Measurements from ENCODE around the gene DNAJC5.
A peak's percentile ranks its signal among the peaks of the same experiment; 100 is the strongest.
"Not testable (repeated sequence)": the region's sequence is repeated elsewhere in the genome, so short reads cannot be mapped to it uniquely, and the experiment has no call there.

DNAJC5 gene, protein sequence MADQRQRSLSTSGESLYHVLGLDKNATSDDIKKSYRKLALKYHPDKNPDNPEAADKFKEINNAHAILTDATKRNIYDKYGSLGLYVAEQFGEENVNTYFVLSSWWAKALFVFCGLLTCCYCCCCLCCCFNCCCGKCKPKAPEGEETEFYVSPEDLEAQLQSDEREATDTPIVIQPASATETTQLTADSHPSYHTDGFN

DNA sequence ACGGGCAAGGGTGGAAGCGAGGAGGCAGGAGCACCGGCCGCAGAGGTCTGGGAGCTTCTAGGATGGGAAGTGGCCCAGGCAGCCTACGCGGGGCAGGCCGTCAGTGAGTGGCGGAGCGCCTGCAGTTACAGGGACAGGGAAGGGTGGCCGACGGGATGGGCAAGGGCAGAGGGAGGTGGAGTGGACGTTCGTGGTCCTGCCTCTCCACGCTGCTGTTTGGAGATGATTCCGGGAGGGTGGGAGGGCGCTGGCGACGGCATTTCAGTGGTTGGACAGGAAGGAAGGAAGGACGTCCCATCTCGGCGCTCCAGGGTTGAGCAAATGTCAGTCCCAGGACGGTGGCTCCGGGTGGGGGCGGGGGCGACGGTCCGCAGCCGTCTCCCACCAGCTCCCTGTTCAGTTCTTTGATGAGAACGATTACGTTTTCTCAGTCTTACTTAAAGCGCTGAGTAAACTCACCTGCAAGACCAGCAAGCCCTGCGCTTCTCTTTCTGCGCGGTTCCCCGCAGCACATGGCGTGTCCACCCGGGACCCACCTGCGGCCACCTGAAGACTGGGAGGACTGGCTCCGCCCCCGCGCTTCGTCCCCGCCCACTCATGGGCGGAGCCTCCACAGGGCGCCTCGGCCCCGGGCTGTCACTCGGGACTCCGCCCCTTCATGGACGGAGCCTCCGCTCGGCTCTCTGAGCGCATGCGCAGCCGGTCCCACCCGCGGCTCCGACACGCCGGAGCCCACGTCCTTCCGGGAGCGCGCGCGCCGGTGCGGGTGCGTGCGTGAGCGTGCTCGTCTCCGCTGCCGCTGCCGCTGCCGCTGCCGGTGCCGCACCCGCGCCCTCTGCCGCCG is at the start of gene DNAJC5:
Gene DNAJC5 (plus strand): TSS at position 769 of the 844 bp plus-strand sequence. CDS start 33,220 bp downstream, outside the sequence.
- H3K4me3 Mint-ChIP-seq = peak within 1 kb of the TSS; percentile 92
- peak within 1 kb of the TSS; percentile 91 for H3K27ac Mint-ChIP-seq
- peaks cover 35% of the 10 kb centered on the region for H3K36me3 Mint-ChIP-seq (ENCODE audit: low read depth)
- no peaks in the 10 kb centered on the region for H3K9me3 Mint-ChIP-seq
- peaks cover 44% of the 10 kb centered on the region for H3K4me1 Mint-ChIP-seq (ENCODE audit: low read depth)
- no peaks in the 10 kb centered on the region for H3K27me3 Mint-ChIP-seq

DNA sequence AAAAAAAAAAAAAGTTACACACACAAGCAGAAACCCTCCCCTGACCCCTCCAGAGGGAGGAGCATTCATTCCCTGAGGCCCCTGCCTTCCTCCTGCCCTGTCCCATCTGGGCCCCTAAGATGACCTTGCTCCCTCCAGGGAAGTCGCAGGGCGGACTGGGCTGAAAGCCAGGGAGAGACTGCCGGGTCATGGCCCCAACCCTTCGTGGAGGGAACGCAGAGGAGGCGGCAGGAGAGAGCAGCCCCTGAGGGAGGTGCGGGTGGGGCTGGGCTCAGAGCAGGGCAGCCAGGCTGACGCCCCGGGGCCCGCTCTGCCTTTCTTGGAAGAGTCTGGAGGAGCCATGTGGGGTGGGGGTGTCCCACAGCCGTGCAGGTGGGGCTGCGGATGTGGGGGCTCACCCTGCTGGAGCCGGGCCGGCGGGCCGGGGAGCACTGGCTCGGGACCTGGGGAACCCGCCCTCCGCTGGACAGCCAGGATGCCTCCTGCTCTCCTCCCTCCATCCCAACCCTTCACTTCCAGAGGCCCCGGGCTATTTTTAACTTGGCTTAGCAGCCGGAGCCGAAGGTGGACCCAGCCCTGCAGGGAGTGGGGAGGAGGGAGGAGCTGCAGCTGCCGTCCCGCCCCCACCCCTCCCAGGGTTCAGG is 48.7 kb upstream of the DNAJC5 start:
- no peaks in the 10 kb centered on the region for H3K36me3 Mint-ChIP-seq (ENCODE audit: low read depth)
- H3K27ac Mint-ChIP-seq = no peak overlapping the region
- peaks cover 34% of the 10 kb centered on the region for H3K27me3 Mint-ChIP-seq
- H3K4me3 Mint-ChIP-seq = no peak overlapping the region
- no peaks in the 10 kb centered on the region for H3K9me3 Mint-ChIP-seq
- peaks cover 18% of the 10 kb centered on the region for H3K4me1 Mint-ChIP-seq (ENCODE audit: low read depth)

DNA sequence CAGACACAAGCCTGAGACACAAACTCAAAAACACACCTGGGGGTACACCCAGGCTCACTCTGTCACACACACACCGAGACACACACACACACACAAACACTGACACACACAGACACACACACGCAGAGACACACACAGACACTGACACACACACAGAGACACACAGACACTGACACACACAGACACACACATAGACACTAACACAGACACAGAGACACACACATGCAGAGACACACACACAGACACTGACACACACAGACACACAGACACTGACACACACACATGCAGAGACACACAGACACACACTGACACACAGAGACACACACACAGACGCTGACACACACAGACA is 48.1 kb upstream of the DNAJC5 start:
- Mint-ChIP-seq H3K4me3 (no peak overlapping the region), H3K27ac (no peak overlapping the region), H3K36me3 (ENCODE audit: low read depth) (no peaks in the 10 kb centered on the region), H3K9me3 (no peaks in the 10 kb centered on the region), H3K27me3 (peaks cover 36% of the 10 kb centered on the region), H3K4me1 (ENCODE audit: low read depth) (peaks cover 21% of the 10 kb centered on the region)

DNA sequence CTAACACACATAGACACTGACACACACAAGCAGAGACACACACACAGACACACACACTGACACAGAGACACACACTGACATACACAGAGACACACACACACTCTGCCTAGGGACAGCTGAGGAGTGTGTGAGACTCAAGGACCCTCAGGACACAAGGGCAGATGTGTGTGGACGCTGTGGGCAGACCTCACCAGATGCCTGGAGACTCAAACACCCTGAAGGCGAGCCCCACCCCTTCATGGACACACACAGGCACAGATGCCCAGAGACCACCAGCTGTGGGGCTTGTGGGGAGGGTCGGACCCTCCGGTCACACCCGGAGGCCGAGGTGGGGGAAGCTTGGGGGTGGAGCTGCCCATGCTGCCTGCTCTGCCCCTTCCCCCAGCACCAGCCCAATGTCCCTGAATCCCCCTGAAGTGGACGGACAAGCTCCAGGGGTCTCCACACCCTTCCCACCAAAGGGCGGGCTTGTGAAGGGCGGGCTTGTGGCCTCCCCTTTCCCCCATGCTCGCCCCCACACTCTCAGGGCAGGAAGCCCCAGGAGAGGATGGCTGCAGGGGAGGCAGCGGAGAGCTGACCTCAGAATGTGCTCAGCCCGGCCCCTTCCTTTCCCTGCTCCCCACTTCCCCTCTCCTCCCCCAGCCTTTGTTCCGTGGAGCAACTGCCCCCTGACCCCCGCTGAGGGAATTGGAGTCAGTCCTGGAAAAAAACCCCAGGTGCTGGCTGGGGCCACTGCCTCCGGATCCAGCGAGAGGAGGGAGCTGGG is 47.5 kb upstream of the DNAJC5 start:
- peaks cover 35% of the 10 kb centered on the region for H3K27me3 Mint-ChIP-seq
- H3K27ac Mint-ChIP-seq = no peak overlapping the region
- peaks cover 21% of the 10 kb centered on the region for H3K4me1 Mint-ChIP-seq (ENCODE audit: low read depth)

DNA sequence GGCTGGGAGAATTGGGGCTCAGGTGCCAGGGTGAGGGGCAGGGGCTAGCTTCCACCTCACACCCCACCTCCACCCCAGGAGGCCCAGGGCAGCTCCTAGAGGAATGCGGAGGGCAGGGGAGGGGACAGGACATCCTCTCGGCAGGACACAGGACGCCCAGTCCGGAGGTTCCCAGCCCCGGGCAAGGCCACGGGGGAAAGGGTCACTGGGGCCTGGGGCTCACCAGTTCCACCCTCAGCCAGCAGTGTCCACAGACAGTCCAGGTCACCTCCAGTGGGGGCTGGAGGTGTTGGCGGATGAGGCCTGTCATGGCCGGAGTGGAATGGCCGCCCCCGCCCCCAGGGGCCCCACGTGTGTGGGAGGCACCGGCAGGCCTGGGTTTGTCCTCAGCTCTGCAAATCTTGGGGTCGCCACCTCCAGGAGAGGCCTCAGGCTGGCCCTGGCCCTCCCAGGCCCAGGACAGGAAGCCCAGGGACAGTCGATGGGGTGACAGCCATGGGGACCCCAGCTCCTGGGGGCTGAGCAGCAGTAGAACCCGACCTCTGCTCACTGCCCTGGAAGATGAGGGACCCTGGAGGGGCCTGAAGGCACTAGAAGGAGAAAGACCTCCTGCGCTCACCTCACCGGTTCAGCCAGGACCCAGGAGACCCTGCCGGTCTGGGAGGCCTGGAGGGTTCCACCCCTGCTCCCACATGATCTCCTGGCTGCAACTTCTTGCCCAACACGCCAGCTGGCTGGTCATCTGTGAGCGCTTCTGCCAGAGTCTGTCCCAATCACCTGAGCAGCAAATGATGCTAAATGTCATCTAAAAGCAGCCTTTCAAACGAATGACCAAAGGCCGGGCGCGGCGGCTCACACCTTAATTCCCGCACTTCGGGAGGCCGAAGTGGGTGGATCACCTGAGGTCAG is 46.7 kb upstream of the DNAJC5 start:
- H3K27me3 Mint-ChIP-seq = peaks cover 30% of the 10 kb centered on the region
- H3K4me3 Mint-ChIP-seq = no peak overlapping the region
- H3K36me3 Mint-ChIP-seq (ENCODE audit: low read depth) = no peaks in the 10 kb centered on the region
- no peak overlapping the region for H3K27ac Mint-ChIP-seq
- H3K4me1 Mint-ChIP-seq (ENCODE audit: low read depth) = peaks cover 21% of the 10 kb centered on the region
- H3K9me3 Mint-ChIP-seq = no peaks in the 10 kb centered on the region

More for the DNA sequence above, 47.5 kb upstream of the DNAJC5 start:
- H3K36me3 Mint-ChIP-seq (ENCODE audit: low read depth) = no peaks in the 10 kb centered on the region
- no peaks in the 10 kb centered on the region for H3K9me3 Mint-ChIP-seq
- no peak overlapping the region for H3K4me3 Mint-ChIP-seq

DNA sequence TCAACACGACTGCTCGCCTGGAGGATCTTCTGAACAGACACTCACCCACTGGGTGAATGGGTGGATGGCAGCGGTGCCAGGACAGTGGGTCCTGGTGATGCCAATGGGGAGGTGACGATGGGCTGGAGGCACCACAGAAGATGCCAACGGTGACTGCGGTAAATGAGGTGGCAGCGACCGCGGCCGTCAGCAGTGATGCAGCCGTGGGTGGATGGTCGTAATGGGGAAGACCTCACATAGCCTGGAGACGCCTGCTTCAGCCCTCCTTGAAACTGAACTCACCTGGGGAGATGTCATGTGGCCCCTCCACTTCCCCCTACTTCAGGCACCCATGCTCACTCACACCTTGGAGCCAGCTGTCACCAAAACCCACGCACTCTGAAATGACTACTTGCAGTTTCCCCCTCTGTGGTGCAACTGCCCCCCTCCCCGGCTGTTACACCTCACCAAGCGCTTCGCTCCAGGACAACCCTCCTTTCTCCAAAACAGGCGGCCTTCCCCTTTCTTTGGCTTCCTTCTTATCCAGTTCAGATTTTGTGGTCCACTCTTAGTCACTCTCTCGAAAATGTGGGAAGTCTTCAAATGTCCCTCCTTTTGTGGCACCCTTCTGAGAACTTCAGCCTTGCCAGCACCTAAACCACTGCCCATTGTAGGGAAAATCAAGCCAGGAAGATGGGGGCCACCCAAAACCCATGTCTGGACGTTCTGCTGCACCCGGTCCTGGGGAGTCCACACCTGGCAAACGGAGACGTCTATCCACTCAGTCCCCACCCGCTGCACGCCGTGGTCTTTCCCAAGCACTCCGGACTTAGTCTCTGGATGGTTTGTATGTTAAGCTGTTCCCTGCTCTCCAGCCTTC is 44.0 kb upstream of the DNAJC5 start:
- H3K4me3 Mint-ChIP-seq = no peak overlapping the region
- no peaks in the 10 kb centered on the region for H3K9me3 Mint-ChIP-seq
- H3K36me3 Mint-ChIP-seq (ENCODE audit: low read depth) = no peaks in the 10 kb centered on the region
- no peak overlapping the region for H3K27ac Mint-ChIP-seq
- H3K27me3 Mint-ChIP-seq = peaks cover 15% of the 10 kb centered on the region
- H3K4me1 Mint-ChIP-seq (ENCODE audit: low read depth) = peaks cover 20% of the 10 kb centered on the region

DNA sequence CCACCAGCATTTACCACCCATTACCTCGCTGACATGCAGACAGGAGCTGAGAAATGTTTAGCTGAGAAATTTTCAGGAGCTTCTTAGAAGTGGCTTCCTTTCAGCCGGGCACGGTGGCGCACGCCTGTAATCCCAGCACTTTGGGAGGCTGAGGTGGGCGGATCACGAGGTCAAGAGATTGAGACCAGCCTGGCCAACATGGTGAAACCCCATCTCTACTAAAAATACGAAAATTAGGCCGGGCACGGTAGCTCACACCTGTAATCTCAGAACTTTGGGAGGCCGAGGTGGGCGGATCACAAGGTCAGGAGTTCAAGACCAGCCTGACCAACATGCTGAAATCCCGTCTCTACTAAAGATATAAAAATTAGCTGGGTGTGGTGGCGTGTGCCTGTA is 43.4 kb upstream of the DNAJC5 start:
- H3K9me3 Mint-ChIP-seq; H3K36me3 Mint-ChIP-seq (ENCODE audit: low read depth); H3K27ac Mint-ChIP-seq; H3K4me3 Mint-ChIP-seq: not testable (repeated sequence)
- Mint-ChIP-seq H3K27me3 (peaks cover 12% of the 10 kb centered on the region), H3K4me1 (ENCODE audit: low read depth) (peaks cover 17% of the 10 kb centered on the region)

DNA sequence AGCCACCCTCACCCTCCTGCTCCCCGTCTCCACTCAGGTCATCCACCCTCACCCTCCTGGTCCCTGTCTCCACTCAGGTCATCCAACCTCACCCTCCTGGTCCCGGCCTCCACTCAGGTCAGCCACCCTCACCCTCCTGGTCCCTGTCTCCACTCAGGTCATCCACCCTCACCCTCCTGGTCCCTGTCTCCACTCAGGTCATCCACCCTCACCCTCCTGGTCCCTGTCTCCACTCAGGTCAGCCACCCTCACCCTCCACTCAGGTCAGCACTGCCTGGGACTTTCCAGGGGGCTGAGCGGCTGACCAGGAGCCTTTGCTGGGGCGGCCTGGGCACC is 41.2 kb upstream of the DNAJC5 start:
- H3K36me3 Mint-ChIP-seq (ENCODE audit: low read depth); H3K27ac Mint-ChIP-seq; H3K4me3 Mint-ChIP-seq; H3K9me3 Mint-ChIP-seq: not testable (repeated sequence)
- Mint-ChIP-seq H3K27me3 (peaks cover 12% of the 10 kb centered on the region), H3K4me1 (ENCODE audit: low read depth) (peaks cover 34% of the 10 kb centered on the region)

DNA sequence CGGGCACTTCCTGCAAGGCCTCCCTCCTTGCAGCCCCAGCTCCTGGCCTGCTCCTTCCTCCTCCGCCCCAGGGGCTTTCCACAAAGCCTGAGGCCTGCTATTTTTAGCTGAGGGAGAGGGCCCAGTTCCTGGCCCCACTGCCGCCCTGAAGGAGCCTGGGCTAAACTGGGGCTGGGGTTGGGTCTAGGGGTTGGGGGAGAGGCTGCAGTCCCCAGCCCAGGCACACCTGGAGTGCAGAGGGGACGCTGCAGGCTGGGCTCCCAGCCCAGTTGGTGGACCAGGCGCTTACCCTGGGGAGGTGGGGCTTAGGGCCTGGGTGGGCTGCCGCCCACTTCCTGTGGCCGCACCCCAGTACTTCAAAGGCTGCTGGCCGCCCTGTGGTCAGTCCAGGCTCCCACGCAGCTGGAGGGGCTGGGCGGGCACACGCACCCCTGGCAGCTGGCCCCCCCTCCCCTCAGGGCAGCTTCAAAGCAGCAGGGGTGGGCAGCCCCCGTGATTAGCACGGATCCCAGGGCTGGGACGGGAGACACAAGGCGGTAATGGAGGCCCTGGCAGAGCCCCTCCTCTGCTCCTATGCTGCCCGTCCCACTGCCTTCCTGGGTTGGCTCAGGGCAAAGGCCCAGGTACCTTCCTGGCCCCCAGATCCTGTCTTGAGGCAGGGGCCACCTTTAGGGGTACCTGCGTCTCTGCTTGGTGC is 40.7 kb upstream of the DNAJC5 start:
- Mint-ChIP-seq H3K4me1 (ENCODE audit: low read depth) (peaks cover 39% of the 10 kb centered on the region), H3K36me3 (ENCODE audit: low read depth) (no peaks in the 10 kb centered on the region), H3K9me3 (no peaks in the 10 kb centered on the region), H3K4me3 (no peak overlapping the region), H3K27ac (no peak overlapping the region), H3K27me3 (peaks cover 12% of the 10 kb centered on the region)

DNA sequence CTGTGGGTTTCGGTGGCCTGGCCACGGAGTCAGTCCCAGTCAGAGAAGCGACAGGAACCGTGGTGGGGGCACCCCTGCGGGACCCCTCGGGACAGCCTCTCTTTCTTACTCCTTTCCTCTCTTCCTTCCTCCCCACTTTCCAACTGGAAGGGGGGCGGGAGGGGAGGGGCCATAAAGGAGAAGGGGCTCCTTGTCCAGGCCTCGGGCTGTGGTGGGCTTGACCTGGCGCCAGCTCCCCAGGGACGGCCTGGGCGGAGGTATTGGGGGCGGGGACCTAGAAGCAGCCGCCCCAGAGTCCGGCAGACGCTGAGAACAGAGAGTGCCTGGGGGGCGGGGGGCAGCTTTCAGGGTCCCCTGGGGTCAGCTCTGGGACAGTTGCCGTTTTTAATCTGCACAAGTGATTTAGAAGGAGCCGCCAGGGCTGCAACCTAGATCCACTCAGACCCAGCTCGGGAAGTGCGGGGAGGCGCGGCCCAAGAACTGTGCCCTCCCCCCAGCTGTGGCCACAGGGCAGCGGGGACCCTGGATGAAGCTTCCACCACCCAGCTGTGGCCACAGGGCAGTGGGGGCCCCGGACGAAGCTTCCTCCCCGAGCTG is 40.1 kb upstream of the DNAJC5 start:
- peaks cover 42% of the 10 kb centered on the region for H3K4me1 Mint-ChIP-seq (ENCODE audit: low read depth)
- no peaks in the 10 kb centered on the region for H3K36me3 Mint-ChIP-seq (ENCODE audit: low read depth)
- H3K27me3 Mint-ChIP-seq = peaks cover 12% of the 10 kb centered on the region
- H3K9me3 Mint-ChIP-seq = no peaks in the 10 kb centered on the region
- no peak overlapping the region for H3K4me3 Mint-ChIP-seq
- H3K27ac Mint-ChIP-seq = no peak overlapping the region

DNA sequence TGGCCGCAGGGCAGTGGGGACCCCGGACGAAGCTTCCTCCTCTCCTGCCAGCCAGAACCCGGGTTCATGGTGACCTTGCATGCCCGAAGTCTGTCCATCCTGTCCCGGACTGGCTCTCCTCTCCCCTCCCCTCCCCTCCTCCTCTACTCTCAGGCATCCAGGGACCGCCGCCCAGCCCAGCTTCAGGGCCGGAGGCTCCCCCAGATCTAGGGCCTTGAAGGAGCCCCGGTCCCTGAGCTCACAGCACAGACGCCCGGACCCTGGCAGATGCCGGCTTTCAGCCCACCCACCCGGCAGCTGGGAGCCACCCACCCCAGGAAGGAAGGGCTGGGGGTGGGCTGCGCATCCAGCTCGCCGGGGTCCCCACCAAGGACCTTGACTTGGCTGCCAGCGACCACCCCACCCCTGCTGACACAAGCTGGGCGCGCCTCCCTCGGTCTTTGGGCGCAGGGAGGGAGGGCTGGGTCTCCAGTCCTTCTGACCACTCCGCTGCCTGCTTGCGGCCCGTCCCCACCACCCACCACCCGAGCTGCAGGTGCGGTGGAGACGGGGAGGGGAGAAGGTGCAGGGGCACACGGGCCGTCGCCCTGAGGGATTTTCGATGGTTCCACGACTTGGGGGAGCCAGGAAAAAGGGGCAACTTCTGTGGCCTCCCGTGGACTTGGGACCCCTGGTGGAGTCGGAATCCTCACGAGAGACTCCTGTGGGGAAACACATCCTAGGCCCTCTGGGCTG is 39.4 kb upstream of the DNAJC5 start:
- no peak overlapping the region for H3K27ac Mint-ChIP-seq
- peaks cover 10% of the 10 kb centered on the region for H3K27me3 Mint-ChIP-seq
- no peaks in the 10 kb centered on the region for H3K9me3 Mint-ChIP-seq
- H3K36me3 Mint-ChIP-seq (ENCODE audit: low read depth) = peaks cover under 1% of the 10 kb centered on the region
- no peak overlapping the region for H3K4me3 Mint-ChIP-seq
- H3K4me1 Mint-ChIP-seq (ENCODE audit: low read depth) = peaks cover 39% of the 10 kb centered on the region

DNA sequence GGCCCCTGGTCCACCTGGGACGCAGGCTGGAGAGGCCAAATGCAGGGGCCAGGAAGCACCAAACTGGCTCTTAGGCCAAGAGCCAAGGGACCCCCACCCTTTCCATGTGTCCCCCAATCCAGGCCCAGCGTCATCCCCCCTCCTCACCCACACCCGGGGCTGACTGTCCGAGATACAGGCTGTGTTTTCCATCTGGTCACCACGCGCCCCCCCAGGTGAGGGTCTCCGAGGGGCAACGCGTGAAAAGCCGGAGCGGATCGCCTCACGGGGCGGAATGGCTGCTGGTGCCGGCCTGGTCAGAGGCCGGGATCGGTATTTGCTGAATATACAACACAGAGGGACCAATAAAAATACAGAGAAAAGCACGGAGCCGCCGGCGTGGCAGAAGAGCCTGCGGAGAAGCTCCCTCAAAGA is 38.8 kb upstream of the DNAJC5 start:
- peaks cover 34% of the 10 kb centered on the region for H3K4me1 Mint-ChIP-seq (ENCODE audit: low read depth)
- H3K36me3 Mint-ChIP-seq (ENCODE audit: low read depth) = peaks cover 5% of the 10 kb centered on the region
- no peak overlapping the region for H3K27ac Mint-ChIP-seq
- H3K4me3 Mint-ChIP-seq = no peak overlapping the region
- peaks cover 7% of the 10 kb centered on the region for H3K27me3 Mint-ChIP-seq
- no peaks in the 10 kb centered on the region for H3K9me3 Mint-ChIP-seq
